Breast epithelium (tissue), 4 donors: ENCODE results near the gene CPED1. TPM values are rescaled to one million over a fixed set of nuclear protein-coding genes. Genes with fewer than 3 reads are reported as not detected.

Experiments used
- DNase-seq, 2 donors: peaks; one replicate each; pipeline ENCODE4 v3.0.0-alpha.2; 2019; ENCODE audit warnings: low spot score in 2 of 2
- H3K27ac ChIP-seq, 2 donors: fragments of 200-600 bp; sonication (generic) in 1 of 2; one replicate each; pipeline ENCODE4 v1.5.1; 2016 to 2019; ENCODE audit warnings: mild to moderate bottlenecking in 1 of 2
- H3K27me3 ChIP-seq, 2 donors: fragments of 200-600 bp; sonication (generic) in 1 of 2; one replicate each; pipeline versions ENCODE4 v1.5.1 to v1.6.0; 2017 to 2019; ENCODE audit warnings: control low read depth in 1 of 2, mild to moderate bottlenecking in 1 of 2
- H3K36me3 ChIP-seq: fragments of 200-600 bp; one replicate; pipeline ENCODE4 v1.5.1; 2019
- H3K4me1 ChIP-seq, 2 donors: fragments of 200-600 bp; sonication (generic); one replicate each; pipeline ENCODE4 v1.5.1; 2016 to 2019; ENCODE audit warnings: control low read depth in 1 of 2
- H3K4me3 ChIP-seq, 3 donors: fragments of 200-600 bp; sonication (generic); 1 replicate in 2 of 3; 2 replicates in 1 of 3; pipeline ENCODE4 v1.5.1; 2016 to 2019; ENCODE audit warnings: mild to moderate bottlenecking in 3 of 3, moderate library complexity in 2 of 3
- H3K9me3 ChIP-seq, 2 donors: fragments of 200-600 bp; sonication (generic) in 1 of 2; one replicate each; pipeline ENCODE4 v1.5.1; 2016 to 2019; ENCODE audit warnings: control low read depth in 1 of 2
- CTCF ChIP-seq, 3 donors: fragments of 450-650 bp; IDR thresholded peaks; one replicate each; pipeline ENCODE4 v1.5.1; 2016 to 2017; ENCODE audit warnings: antibody characterized with exemption in 3 of 3, mild to moderate bottlenecking in 3 of 3, moderate library complexity in 3 of 3
- POLR2A ChIP-seq: fragments of 450-650 bp; IDR thresholded peaks from one replicate; pipeline ENCODE4 v1.6.1; 2016; ENCODE audit warnings: antibody characterized with exemption, mild to moderate bottlenecking, moderate library complexity
- POLR2AphosphoS5 ChIP-seq, 3 donors: sonication (generic); formaldehyde crosslinking; IDR thresholded peaks; one replicate each; pipeline ENCODE4 v1.6.1; 2017; ENCODE audit warnings: antibody characterized with exemption in 3 of 3
- intact Hi-C: fragments of 100-400 bp; cut with DNase I; formaldehyde crosslinking; loops from one replicate; pipeline ENCODE4 v1.15.1; 2023; ENCODE audit warnings: low total_unique reads
- total RNA-seq, 3 donors: library from RNA; depleted of rRNA; stranded (reverse); fragments of >200 nt; gene quantifications; one replicate each; pipeline ENCODE4 v1.1.0, GENCODE V29; 2016

The CPED1 gene
- total RNA-seq, 3 donors from 2014 or later: 14.3 to 29.3 (median 15.4) TPM

GRCh38 chr7:121042195-121042594 is 53.7 kb downstream of the CPED1 start:
- Histone ChIP-seq H3K4me3 (no peak overlapping the region), H3K27me3 (no peaks in the 10 kb centered on the region), H3K4me1 (no peaks in the 10 kb centered on the region), H3K36me3 (no peaks in the 10 kb centered on the region), H3K27ac (no peak overlapping the region), H3K9me3 (no peaks in the 10 kb centered on the region)
- no peak for DNase-seq
- intact Hi-C loops: no loop called here
- no peak for TF ChIP-seq CTCF (IDR thresholded peaks at IDR 0.05)
- TF ChIP-seq POLR2AphosphoS5 (IDR thresholded peaks at IDR 0.05): no peak
- no peak for TF ChIP-seq POLR2A

- H3K9me3 ChIP-seq: no peaks in the 10 kb centered on the region
- TF ChIP-seq CTCF (IDR thresholded peaks at IDR 0.05): no peak
- TF ChIP-seq POLR2A: no peak
- no peak for TF ChIP-seq POLR2AphosphoS5 (IDR thresholded peaks at IDR 0.05)
- no peak overlapping the region for H3K27ac ChIP-seq
- no peaks in the 10 kb centered on the region for H3K27me3 ChIP-seq
- H3K36me3 ChIP-seq: no peaks in the 10 kb centered on the region
- H3K4me1 ChIP-seq: no peaks in the 10 kb centered on the region
- DNase-seq: no peak
- no peak overlapping the region for H3K4me3 ChIP-seq
- intact Hi-C loops: no loop called here
Measured at GRCh38 chr7:121042899-121043298, 54.4 kb downstream of the CPED1 start.

GRCh38 chr7:121043314-121044234 is 55.1 kb downstream of the CPED1 start:
- Histone ChIP-seq H3K4me3 (no peak overlapping the region), H3K36me3 (no peaks in the 10 kb centered on the region), H3K4me1 (no peaks in the 10 kb centered on the region), H3K27ac (no peak overlapping the region), H3K27me3 (no peaks in the 10 kb centered on the region), H3K9me3 (no peaks in the 10 kb centered on the region)
- TF ChIP-seq POLR2A: no peak
- TF ChIP-seq CTCF (IDR thresholded peaks at IDR 0.05): no peak
- TF ChIP-seq POLR2AphosphoS5 (IDR thresholded peaks at IDR 0.05): no peak
- no peak for DNase-seq
- intact Hi-C loops: no loop called here

GRCh38 chr7:121045090-121045489 is 56.6 kb downstream of the CPED1 start:
- H3K9me3 ChIP-seq: no peaks in the 10 kb centered on the region
- intact Hi-C loops: no loop called here
- no peaks in the 10 kb centered on the region for H3K4me1 ChIP-seq
- H3K27me3 ChIP-seq: no peaks in the 10 kb centered on the region
- DNase-seq: no peak
- no peak overlapping the region for H3K27ac ChIP-seq
- H3K36me3 ChIP-seq: no peaks in the 10 kb centered on the region
- no peak overlapping the region for H3K4me3 ChIP-seq
- TF ChIP-seq CTCF (IDR thresholded peaks at IDR 0.05) (no peak), POLR2A (no peak), POLR2AphosphoS5 (IDR thresholded peaks at IDR 0.05) (no peak)

- Histone ChIP-seq H3K9me3 (no peaks in the 10 kb centered on the region), H3K4me1 (no peaks in the 10 kb centered on the region), H3K4me3 (no peak overlapping the region), H3K36me3 (no peaks in the 10 kb centered on the region), H3K27ac (no peak overlapping the region), H3K27me3 (no peaks in the 10 kb centered on the region)
- DNase-seq: no peak
- TF ChIP-seq POLR2AphosphoS5 (IDR thresholded peaks at IDR 0.05): no peak
- intact Hi-C loops: no loop called here
Measured at GRCh38 chr7:121046009-121046408, 57.5 kb downstream of the CPED1 start.
